HT1080 (cell line): ENCODE results near the gene OR7C1. TPM values are rescaled to one million over a fixed set of nuclear protein-coding genes. Genes with fewer than 3 reads are reported as not detected.
"Not testable (repeated sequence)": the region's sequence is repeated elsewhere in the genome, so short reads cannot be mapped to it uniquely, and the experiment has no call there.

Experiments
- DNase-seq: peaks from one replicate; pipeline ENCODE4 v3.0.0-alpha.2; 2015; ENCODE audit warnings: low read depth
- small RNA-seq: library from RNA; depleted of rRNA; stranded (forward); fragments of <200 nt; gene quantifications from one replicate; pipeline ENCODE3, GENCODE V24; 2014
- total RNA-seq: library from RNA; depleted of rRNA; stranded (reverse); fragments of >200 nt; shearing (Covaris generic); gene quantifications from 2 replicates; pipeline ENCODE4 v1.2.3, GENCODE V29; 2014; rRNA removed

The OR7C1 gene
- total RNA-seq, 1 experiment from 2014 or later: not detected

- DNase-seq: no peak
Observed at GRCh38 chr19:14767466-14767971, 67.5 kb downstream of the OR7C1 start.

DNA sequence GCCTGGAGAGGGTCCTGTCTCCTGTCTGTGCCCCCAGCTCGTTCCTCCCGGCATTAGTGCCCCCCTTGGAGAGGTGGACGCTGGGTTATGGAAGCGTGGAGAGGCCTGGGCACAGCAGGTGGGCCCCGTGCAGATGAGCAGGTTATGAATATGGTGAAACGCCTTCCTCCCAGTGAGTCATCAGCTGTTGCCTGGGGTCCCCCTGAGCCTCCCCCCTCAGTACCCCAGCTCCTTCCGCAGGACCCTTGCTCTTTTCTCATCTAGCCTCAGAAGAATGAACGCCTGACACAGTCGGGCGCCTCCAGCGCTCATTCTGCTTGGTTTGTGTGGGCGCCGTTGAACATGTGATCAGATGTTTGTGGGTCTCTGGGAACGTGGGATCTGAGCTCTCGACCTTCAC is 69.1 kb downstream of the OR7C1 start:
- DNase-seq: not testable (repeated sequence)

DNA sequence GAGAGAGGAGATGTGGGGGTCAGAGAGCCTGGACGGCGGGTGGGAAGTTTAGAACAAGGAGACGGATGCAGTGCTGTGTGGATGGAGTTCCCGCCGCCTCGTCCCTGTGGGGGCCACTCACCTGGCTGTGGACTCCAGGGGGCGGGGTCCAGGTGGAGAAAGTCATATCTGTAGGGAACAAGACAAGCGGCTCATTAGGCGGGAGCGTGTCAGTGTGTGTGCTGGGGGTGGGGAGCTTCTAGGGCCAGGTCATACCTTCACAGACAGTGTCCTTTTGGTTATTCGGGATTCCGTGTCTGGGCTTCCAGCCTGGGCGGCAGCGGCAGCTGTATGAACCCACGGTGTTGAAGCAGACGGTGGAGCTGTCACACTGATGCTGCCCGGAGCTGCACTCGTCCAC is 69.6 kb downstream of the OR7C1 start:
- DNase-seq: not testable (repeated sequence)

DNA sequence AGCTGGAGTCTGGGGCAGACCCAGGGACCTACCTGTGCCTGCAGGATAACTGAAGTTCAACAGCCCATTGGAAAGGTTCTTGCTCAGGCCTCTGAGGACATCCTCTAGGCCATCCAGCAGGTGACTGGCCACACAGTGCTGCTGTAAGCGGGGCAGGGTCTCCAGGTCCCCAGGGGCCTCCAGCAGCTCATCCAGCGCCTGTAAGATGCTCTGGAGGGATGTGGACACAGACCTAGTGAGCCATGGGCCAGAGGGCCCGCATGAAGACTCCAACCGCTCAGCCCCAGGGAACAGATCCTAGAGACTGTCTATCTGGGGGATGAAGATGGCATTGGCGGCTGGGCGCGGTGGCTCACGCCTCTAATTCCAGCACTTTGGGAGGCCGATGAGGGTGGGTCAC is 70.6 kb downstream of the OR7C1 start:
- no peak for DNase-seq

- no peak for DNase-seq
Observed at GRCh38 chr19:14763497-14764145, 71.4 kb downstream of the OR7C1 start.

DNA sequence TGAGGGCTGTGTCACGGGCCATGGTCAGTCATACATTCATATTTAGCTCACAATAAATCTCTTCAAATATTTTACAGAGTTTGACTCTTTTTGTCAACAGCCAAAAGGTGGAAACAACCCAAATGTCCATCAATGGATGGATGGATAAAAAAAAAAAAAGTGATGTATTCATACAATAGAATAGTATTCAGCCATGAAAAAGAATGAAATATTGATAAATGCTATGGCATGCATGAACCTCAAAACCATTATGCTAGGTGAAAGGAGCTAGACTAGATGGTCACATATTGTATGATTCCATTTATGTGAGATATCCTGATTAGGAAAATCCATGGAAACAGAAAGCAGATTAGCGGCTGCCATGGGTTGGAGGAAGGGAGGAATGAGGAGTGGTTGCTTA is 72.9 kb downstream of the OR7C1 start:
- no peak for DNase-seq

DNA sequence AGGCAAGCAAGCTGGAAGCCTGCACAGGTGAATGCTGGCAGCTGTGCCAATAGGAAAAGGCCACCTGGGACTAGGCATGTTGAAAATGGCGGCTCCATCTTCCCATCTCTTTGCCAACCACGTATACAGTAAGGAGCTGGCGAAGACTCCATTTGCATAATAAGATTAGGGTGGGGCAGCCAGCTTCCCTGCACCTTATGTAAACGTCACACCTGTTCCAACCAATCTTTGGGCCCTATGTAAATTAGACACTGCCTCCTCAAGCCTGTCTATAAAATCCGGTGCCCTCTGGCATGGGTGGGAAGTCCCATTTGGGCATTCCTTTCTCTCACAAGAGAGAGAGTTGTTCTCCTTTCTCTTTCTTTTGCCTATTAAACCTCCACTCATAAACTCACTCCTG is 73.4 kb downstream of the OR7C1 start:
- no peak for DNase-seq

- DNase-seq: no peak
Observed at GRCh38 chr19:14758816-14759215, 76.2 kb downstream of the OR7C1 start.

- DNase-seq: no peak
Observed at GRCh38 chr19:14748601-14749000, 86.4 kb downstream of the OR7C1 start.

Small RNA genes lying within 50 kb of the gene (small RNA-seq; reads per million reads assigned to genes)
- gene AC005255.1: 0.07 reads per million

Other genes starting within 250 kb of the OR7C1 start
- gene ADGRE3, start 160.3 kb downstream of the OR7C1 start, total RNA-seq: not detected in 2 replicates
- 7.9 TPM in 2 replicates for gene ZNF333, start 145.1 kb downstream of the OR7C1 start, total RNA-seq
- not detected in 2 replicates for gene ADGRE2, start 56.6 kb downstream of the OR7C1 start, total RNA-seq
- gene OR7A5, start within 50 bp of the OR7C1 start, total RNA-seq: not detected in 2 replicates
- not detected in 2 replicates for gene OR7A10, start 13.7 kb upstream of the OR7C1 start, total RNA-seq
- not detected in 2 replicates for gene OR7A17, start 50.9 kb upstream of the OR7C1 start, total RNA-seq
- not detected in 2 replicates for gene OR7C2, start 106.3 kb upstream of the OR7C1 start, total RNA-seq
- not detected in 2 replicates for gene SLC1A6, start 144.7 kb upstream of the OR7C1 start, total RNA-seq
- 0.11 TPM in 1 of 2 replicates, not detected in the other for gene CASP14, start 214.3 kb upstream of the OR7C1 start, total RNA-seq
- gene OR1I1, start 247.0 kb upstream of the OR7C1 start, total RNA-seq: not detected in 2 replicates